Mesenchymal stem cell (in vitro differentiated cells and primary cell): Measurements from ENCODE around the gene TRPT1.

Experiments
- DNase-seq: peaks from one replicate; pipeline ENCODE4 v3.0.0-alpha.2; 2013
- H2AFZ ChIP-seq: one replicate; pipeline ENCODE4 v1.6.1; 2013; ENCODE audit warnings: low read depth, mild to moderate bottlenecking, control low read depth, inconsistent platforms, low read length, moderate library complexity
- H2AK5ac ChIP-seq: 2 replicates; pipeline ENCODE4 v1.6.1; 2013; ENCODE audit warnings: low read length, moderate library complexity, mild to moderate bottlenecking, inconsistent platforms; ENCODE audit not compliant: severe bottlenecking
- H2BK120ac ChIP-seq: one replicate; pipeline ENCODE4 v1.6.1; 2013; ENCODE audit warnings: low read depth, mild to moderate bottlenecking, inconsistent platforms, low read length, moderate library complexity
- H2BK12ac ChIP-seq, 2 experiments: one replicate each; pipeline ENCODE4 v1.6.1; 2013; ENCODE audit warnings: inconsistent platforms in 2 of 2, low read length in 2 of 2, mild to moderate bottlenecking in 2 of 2, moderate library complexity in 2 of 2, control low read depth in 1 of 2
- H2BK15ac ChIP-seq: one replicate; pipeline ENCODE4 v1.6.1; 2013; ENCODE audit warnings: mild to moderate bottlenecking, low read depth, inconsistent platforms; ENCODE audit not compliant: poor library complexity, severe bottlenecking
- H2BK5ac ChIP-seq: 2 replicates; pipeline ENCODE4 v1.6.1; 2013; ENCODE audit warnings: low read depth, mild to moderate bottlenecking, low read length, control low read depth, inconsistent platforms; ENCODE audit not compliant: poor library complexity, severe bottlenecking
- H3K14ac ChIP-seq, 2 experiments: one replicate each; pipeline ENCODE4 v1.6.1; 2013; ENCODE audit warnings: inconsistent platforms in 2 of 2, low read length in 2 of 2, control low read depth in 1 of 2, mild to moderate bottlenecking in 1 of 2, moderate library complexity in 1 of 2
- H3K18ac ChIP-seq, 2 experiments: one replicate each; pipeline ENCODE4 v1.6.1; 2013; ENCODE audit warnings: inconsistent platforms in 2 of 2, low read length in 2 of 2, control low read depth in 1 of 2, low read depth in 1 of 2, mild to moderate bottlenecking in 1 of 2
- H3K23ac ChIP-seq, 2 experiments: one replicate each; pipeline ENCODE4 v1.6.1; 2013; ENCODE audit warnings: inconsistent platforms in 2 of 2, low read length in 2 of 2, mild to moderate bottlenecking in 2 of 2, moderate library complexity in 2 of 2, control low read depth in 1 of 2
- H3K27ac ChIP-seq: 2 replicates; pipeline ENCODE4 v1.5.1; 2013; ENCODE audit warnings: mild to moderate bottlenecking, moderate library complexity, low read length, control low read depth, inconsistent platforms; ENCODE audit not compliant: poor library complexity, severe bottlenecking
- H3K27me3 ChIP-seq, 2 experiments: 2 replicates each; pipeline versions ENCODE4 v1.6.1 to v1.7.0; 2013; ENCODE audit warnings: low read length in 2 of 2, mild to moderate bottlenecking in 2 of 2, moderate library complexity in 2 of 2, control low read depth in 1 of 2, inconsistent platforms in 1 of 2; ENCODE audit not compliant: control insufficient read depth in 1 of 2, insufficient read depth in 1 of 2
- H3K36me3 ChIP-seq, 2 experiments: 2 replicates each; pipeline versions ENCODE4 v1.6.1 to v1.7.0; 2013; ENCODE audit warnings: low read length in 2 of 2, control low read depth in 1 of 2, inconsistent platforms in 1 of 2, low read depth in 1 of 2, mild to moderate bottlenecking in 1 of 2; ENCODE audit not compliant: insufficient read depth in 2 of 2, control insufficient read depth in 1 of 2
- H3K4ac ChIP-seq, 2 experiments: one replicate each; pipeline ENCODE4 v1.6.1; 2013; ENCODE audit warnings: inconsistent platforms in 2 of 2, low read length in 2 of 2, mild to moderate bottlenecking in 2 of 2, moderate library complexity in 2 of 2, control low read depth in 1 of 2, low read depth in 1 of 2
- H3K4me1 ChIP-seq: 2 replicates; pipeline ENCODE4 v1.6.1; 2013; ENCODE audit warnings: low read depth, low read length, control low read depth; ENCODE audit not compliant: control insufficient read depth, insufficient read depth
- H3K4me2 ChIP-seq: 2 replicates; pipeline ENCODE4 v1.6.1; 2013; ENCODE audit warnings: low read length, mild to moderate bottlenecking, inconsistent platforms; ENCODE audit not compliant: poor library complexity, severe bottlenecking
- H3K4me3 ChIP-seq, 2 experiments: 2 replicates each; pipeline versions ENCODE4 v1.5.1 to v1.7.0; 2013; ENCODE audit warnings: low read length in 2 of 2, mild to moderate bottlenecking in 2 of 2, control low read depth in 1 of 2, low read depth in 1 of 2; ENCODE audit not compliant: insufficient read depth in 1 of 2
- H3K79me1 ChIP-seq: replicated peaks from 2 replicates; pipeline ENCODE4 v1.6.1; 2013; ENCODE audit warnings: mild to moderate bottlenecking, control low read depth, low read length, inconsistent platforms; ENCODE audit not compliant: poor library complexity, severe bottlenecking
- H3K9ac ChIP-seq: 2 replicates; pipeline ENCODE4 v1.7.0; 2013; ENCODE audit warnings: mild to moderate bottlenecking, low read length, moderate library complexity
- H3K9me3 ChIP-seq: 2 replicates; pipeline ENCODE4 v1.7.0; 2013; ENCODE audit warnings: mild to moderate bottlenecking, low read length; ENCODE audit not compliant: control insufficient read depth
- H4K8ac ChIP-seq: one replicate; pipeline ENCODE4 v1.6.1; 2013; ENCODE audit warnings: inconsistent platforms, mild to moderate bottlenecking, low read length, moderate library complexity
- H4K91ac ChIP-seq: one replicate; pipeline ENCODE4 v1.6.1; 2013; ENCODE audit warnings: mild to moderate bottlenecking, low read length, inconsistent platforms
- WGBS: methylation state at CpG from one replicate; pipeline ENCODE4 v1.1.7; 2013; ENCODE audit warnings: mixed read lengths; 5-methylcytosine and 5-hydroxymethylcytosine counted together

TRPT1 gene

DNA sequence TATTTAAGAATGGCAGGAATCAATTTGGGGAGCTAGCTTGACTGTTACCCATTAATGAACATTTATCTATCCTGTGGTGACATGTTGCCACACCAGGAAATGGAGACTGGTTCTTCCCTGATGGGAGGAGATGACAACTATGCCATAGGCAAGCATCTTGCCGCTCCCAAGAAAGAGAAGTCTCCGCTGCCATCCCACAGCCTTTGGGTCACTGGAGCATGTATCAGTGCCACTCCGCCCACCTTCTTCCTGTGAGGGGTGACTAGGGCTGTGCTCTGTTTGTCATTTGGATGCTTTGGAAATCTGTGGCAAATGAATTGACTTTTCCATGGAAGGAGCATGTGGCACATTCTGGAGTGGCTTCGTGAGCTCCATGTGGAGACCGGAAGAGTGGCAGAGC, 33.6 kb downstream of the TRPT1 start:
- Histone ChIP-seq H2AFZ (no peak overlapping the region), H2AK5ac (no peak overlapping the region), H3K4ac (no peak overlapping the region), H3K79me1 (peaks cover 9% of the 10 kb centered on the region), H3K23ac (no peak overlapping the region), H4K8ac (no peak overlapping the region), H3K18ac (no peak overlapping the region), H3K4me3 (no peak overlapping the region), H3K4me2 (no peak overlapping the region), H3K36me3 (peaks cover 50 to 60% of the 10 kb centered on the region in 2 experiments), H2BK15ac (no peak overlapping the region), H3K14ac (no peak overlapping the region), H3K9ac (no peak overlapping the region), H3K4me1 (peaks cover 6% of the 10 kb centered on the region), H3K27me3 (no peaks in the 10 kb centered on the region), H2BK5ac (no peak overlapping the region), H3K27ac (no peak overlapping the region), H2BK120ac (no peak overlapping the region), H3K9me3 (no peaks in the 10 kb centered on the region), H2BK12ac (no peak overlapping the region), H4K91ac (no peak overlapping the region)
- no peak for DNase-seq
- WGBS, result 98% methylated on average over 5 of the region's 5 CpGs

DNA sequence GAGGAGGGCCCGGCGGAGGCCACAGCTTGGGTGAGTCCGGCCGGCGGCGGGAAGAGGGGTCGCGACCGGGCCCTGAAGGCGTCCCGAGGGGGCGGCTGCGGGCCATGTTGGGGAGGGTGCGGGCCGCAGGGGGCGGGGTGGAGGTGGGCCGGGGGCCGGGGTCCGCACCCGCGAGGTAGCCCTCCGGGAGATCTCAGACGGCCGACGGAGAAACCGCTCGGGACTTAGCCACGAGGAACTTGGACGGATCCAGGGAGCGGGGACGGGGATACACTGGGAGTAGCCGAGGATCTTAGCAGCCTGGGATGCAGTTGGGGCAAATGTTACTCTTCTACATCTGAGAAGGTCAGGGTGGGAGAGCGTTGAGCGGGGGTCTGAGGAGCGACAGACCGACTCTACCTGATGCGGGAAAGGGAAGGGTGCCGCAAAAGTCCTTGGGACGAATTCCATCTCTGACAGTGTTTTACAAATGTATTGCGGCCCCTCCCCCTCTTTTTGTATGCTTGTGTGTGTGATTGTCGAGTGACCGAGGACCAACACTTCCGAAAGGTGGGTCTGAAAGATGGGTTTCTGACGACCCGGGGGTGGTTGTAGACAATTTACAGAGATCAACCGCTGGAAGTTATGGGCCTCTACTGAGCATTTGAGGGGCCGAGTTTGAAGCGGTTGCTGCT, 39.4 kb downstream of the TRPT1 start:
- Histone ChIP-seq H3K4me3 (no peak overlapping the region), H3K18ac (peak overlapping the region in 1 of 2 experiments; percentile 72), H3K4me2 (no peak overlapping the region), H2BK120ac (peak overlapping the region; percentile 75), H3K79me1 (peaks cover 8% of the 10 kb centered on the region), H3K4ac (no peak overlapping the region), H2AK5ac (no peak overlapping the region), H3K9ac (no peak overlapping the region), H2BK15ac (peak overlapping the region; percentile 36), H2BK12ac (no peak overlapping the region), H3K27me3 (no peaks in the 10 kb centered on the region), H3K36me3 (peaks cover 5 to 7% of the 10 kb centered on the region in 2 experiments), H2BK5ac (no peak overlapping the region), H3K14ac (peak overlapping the region in 1 of 2 experiments; percentile 83), H4K8ac (no peak overlapping the region), H2AFZ (no peak overlapping the region), H3K9me3 (no peaks in the 10 kb centered on the region), H4K91ac (no peak overlapping the region), H3K23ac (peak overlapping the region in 1 of 2 experiments; percentile 61), H3K4me1 (peaks cover 18% of the 10 kb centered on the region), H3K27ac (peak overlapping the region; percentile 4)
- WGBS, result under 1% methylated on average over 46 of the region's 48 CpGs
- peak; percentile 41 for DNase-seq

DNA sequence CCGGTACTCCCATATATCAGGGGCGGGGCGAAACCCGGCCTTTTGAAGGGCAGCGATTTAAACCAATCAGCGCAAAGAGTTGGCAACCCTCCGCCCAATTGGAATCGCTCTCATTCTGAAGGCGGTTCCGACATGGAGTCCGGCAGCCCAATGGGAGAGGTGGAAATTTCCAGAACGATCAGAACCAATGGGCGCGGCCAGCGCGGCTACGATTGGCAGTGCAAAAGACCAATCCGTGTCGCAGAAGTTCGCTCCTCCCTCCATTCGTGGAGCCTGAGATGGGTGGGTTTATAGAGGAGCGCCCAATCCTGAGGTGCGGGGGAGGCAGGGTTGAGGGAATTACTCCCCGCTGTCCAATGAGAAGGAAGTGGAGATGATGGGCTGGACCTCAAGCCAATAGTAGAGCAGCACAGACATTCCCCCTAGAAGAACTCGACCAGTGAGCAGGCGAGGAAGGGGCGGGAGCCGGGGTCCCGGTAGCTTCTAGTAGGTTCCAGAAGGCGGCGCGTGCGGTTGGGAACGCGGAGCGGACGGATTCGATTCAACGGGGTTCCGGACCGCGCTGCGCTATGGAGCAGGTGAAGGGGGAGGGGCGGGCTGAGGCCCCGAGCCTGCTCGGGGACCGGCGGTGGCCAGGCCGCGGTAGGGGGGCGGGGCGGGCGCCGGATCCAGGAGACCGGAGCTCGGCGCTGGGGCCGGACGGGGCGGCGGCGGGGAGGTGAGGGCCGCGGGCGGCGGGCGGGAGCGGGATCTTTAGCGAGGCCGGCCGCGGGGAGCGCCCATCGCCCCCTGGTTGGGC, 40.1 kb downstream of the TRPT1 start, which contains the start of gene STIP1:
Gene STIP1, plus strand, starts transcription at position 479 of the 799 bp plus-strand sequence. Its CDS starts 91 bp downstream, at position 570.
- WGBS, result 1% methylated on average over 74 of the region's 74 CpGs
- Histone ChIP-seq H4K91ac (peak within 1 kb of the TSS; percentile 94), H2AFZ (peak within 1 kb of the TSS; percentile 29)

More for the DNA sequence above, 40.1 kb downstream of the TRPT1 start, which contains the start of gene STIP1:
- DNase-seq, result peak; percentile 100
- Histone ChIP-seq H3K4me1 (peaks cover 22% of the 10 kb centered on the region), H3K4me2 (peak within 1 kb of the TSS; percentile 87), H2BK15ac (peak within 1 kb of the TSS; percentile 36), H2BK5ac (peak within 1 kb of the TSS; percentile 68), H3K36me3 (peaks cover 4 to 7% of the 10 kb centered on the region in 2 experiments), H3K27ac (peak within 1 kb of the TSS; percentile 93), H3K9me3 (no peaks in the 10 kb centered on the region), H3K4me3 (peak within 1 kb of the TSS; percentile 71 to 94), H2BK120ac (peak within 1 kb of the TSS; percentile 75), H3K27me3 (no peaks in the 10 kb centered on the region), H3K9ac (peak within 1 kb of the TSS; percentile 95), H3K23ac (peak within 1 kb of the TSS in 1 of 2 experiments; percentile 92), H4K8ac (peak within 1 kb of the TSS; percentile 93), H3K18ac (peak within 1 kb of the TSS; percentile 91 to 98), H2BK12ac (peak within 1 kb of the TSS; percentile 37 to 44), H2AK5ac (peak within 1 kb of the TSS; percentile 43), H3K4ac (peak within 1 kb of the TSS; percentile 55 to 90), H3K14ac (peak within 1 kb of the TSS; percentile 83 to 93), H3K79me1 (peaks cover 8% of the 10 kb centered on the region)
